ENCODE measurements around the gene PRSS16. TPM values are rescaled to one million over a fixed set of nuclear protein-coding genes. Genes with fewer than 3 reads are reported as not detected.

PRSS16 gene
- total RNA-seq (2022; extraction: Qiagen RNA extraction; ENCODE audit: low read depth) = 1.3 to 4.0 TPM (median 3.9 TPM) in 5 replicates

GRCh38 chr6:27247133-27247836 lies at the start of gene PRSS16:
PRSS16 (plus strand) TSS chr6:27247701; CDS start chr6:27247738, 37 bp downstream.

Other genes starting within 250 kb of the PRSS16 start
- not detected in 5 replicates for gene POM121L2, start 64.6 kb downstream of the PRSS16 start, total RNA-seq (2022; extraction: Qiagen RNA extraction; ENCODE audit: low read depth)
- gene ZNF391, start 141.1 kb downstream of the PRSS16 start, total RNA-seq (2022; extraction: Qiagen RNA extraction; ENCODE audit: low read depth) = 0.07 to 0.35 TPM (median 0.32 TPM) in 5 replicates
- gene ZNF184, start 225.4 kb downstream of the PRSS16 start, total RNA-seq (2022; extraction: Qiagen RNA extraction; ENCODE audit: low read depth) = 2.6 to 3.7 TPM (median 2.7 TPM) in 5 replicates

Data from A549 treated with ZK216348 at 1 μM for 4 hours (cell line).